ENCODE data around the gene NEU2. TPM values are rescaled to one million over a fixed set of nuclear protein-coding genes. Genes with fewer than 3 reads are reported as not detected.

The NEU2 gene
- total RNA-seq, 1 experiment from 2014 or later: not detected

DNA sequence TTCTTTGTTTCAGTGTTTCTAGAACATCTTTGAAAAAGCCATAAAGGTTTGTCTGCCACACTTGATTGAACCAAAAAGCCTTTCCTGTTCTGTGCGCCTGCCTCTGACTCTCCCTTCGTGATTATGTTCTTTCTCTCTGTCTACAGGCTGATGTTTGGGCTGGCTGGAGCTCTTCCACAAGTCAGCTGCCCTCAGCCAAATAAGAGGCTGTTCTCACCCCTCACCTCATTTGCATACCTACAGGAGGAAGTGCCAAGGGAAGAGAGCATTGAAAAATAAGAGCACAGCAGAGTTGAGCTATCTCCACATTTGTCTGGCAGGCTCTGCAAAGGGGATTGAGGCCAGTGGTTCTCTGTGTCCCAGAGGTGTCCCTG lies 43.5 kb downstream of the NEU2 start:
- Mint-ChIP-seq H3K9me3 (peaks cover 4 to 7% of the 10 kb centered on the region in 2 experiments; a peak in 3 of 5 replicates), H3K4me3 (no peak overlapping the region), H3K36me3 (ENCODE audit: insufficient read depth in 1 of 3, low read depth in 3 of 3) (no peaks in the 10 kb centered on the region), H3K27ac (no peak overlapping the region), H3K27me3 (ENCODE audit: low read depth) (peaks cover 1% of the 10 kb centered on the region; the same call in 1 of the 2 replicates), H3K4me1 (peaks cover 0 to 8% of the 10 kb centered on the region in 2 experiments; a peak in 3 of 4 replicates)
- H4K91ac ChIP-seq (ENCODE audit: insufficient read length, low read depth, low read length): no peak overlapping the region
- no peak overlapping the region for H3K9ac ChIP-seq (ENCODE audit: extremely low read depth, insufficient read length, low read length)
- no peak overlapping the region for H2AK5ac ChIP-seq (ENCODE audit: insufficient read length, low read length)
- TF ChIP-seq, protein P1, sequence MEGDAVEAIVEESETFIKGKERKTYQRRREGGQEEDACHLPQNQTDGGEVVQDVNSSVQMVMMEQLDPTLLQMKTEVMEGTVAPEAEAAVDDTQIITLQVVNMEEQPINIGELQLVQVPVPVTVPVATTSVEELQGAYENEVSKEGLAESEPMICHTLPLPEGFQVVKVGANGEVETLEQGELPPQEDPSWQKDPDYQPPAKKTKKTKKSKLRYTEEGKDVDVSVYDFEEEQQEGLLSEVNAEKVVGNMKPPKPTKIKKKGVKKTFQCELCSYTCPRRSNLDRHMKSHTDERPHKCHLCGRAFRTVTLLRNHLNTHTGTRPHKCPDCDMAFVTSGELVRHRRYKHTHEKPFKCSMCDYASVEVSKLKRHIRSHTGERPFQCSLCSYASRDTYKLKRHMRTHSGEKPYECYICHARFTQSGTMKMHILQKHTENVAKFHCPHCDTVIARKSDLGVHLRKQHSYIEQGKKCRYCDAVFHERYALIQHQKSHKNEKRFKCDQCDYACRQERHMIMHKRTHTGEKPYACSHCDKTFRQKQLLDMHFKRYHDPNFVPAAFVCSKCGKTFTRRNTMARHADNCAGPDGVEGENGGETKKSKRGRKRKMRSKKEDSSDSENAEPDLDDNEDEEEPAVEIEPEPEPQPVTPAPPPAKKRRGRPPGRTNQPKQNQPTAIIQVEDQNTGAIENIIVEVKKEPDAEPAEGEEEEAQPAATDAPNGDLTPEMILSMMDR (conservative IDR thresholded peaks at IDR 0.05): no peak
- H3K23ac ChIP-seq (ENCODE audit: insufficient read length, low read depth, low read length): no peak overlapping the region
- no peak overlapping the region for H3K18ac ChIP-seq (ENCODE audit: insufficient read length, low read depth, low read length)
- no peaks in the 10 kb centered on the region for H3K9me3 ChIP-seq (ENCODE audit: control insufficient read depth, low read depth, low read length)
- H2BK20ac ChIP-seq (ENCODE audit: low read depth, low read length, poor library complexity, severe bottlenecking): no peak overlapping the region
- H3K27ac ChIP-seq (ENCODE audit: insufficient read length, low read depth, low read length): no peak overlapping the region
- no peak overlapping the region for H2BK12ac ChIP-seq (ENCODE audit: insufficient read length, low read depth, low read length)
- no peak overlapping the region for H3K4ac ChIP-seq (ENCODE audit: low read depth, low read length)
- H3K4me1 ChIP-seq (ENCODE audit: insufficient read depth, low read length): peaks cover 4% of the 10 kb centered on the region; the same call in 1 of the 2 replicates
- no peak overlapping the region for H3K56ac ChIP-seq (ENCODE audit: insufficient read length, low read depth, low read length)
- H3K79me2 ChIP-seq (ENCODE audit: insufficient read depth, low read length): no peaks in the 10 kb centered on the region
- H3K4me2 ChIP-seq (ENCODE audit: insufficient read depth, insufficient read length, low read length): peak overlapping the region; percentile 45
- H3K79me1 ChIP-seq (ENCODE audit: insufficient read depth, low read depth, low read length, poor library complexity, severe bottlenecking): no peaks in the 10 kb centered on the region
- no peaks in the 10 kb centered on the region for H3K23me2 ChIP-seq (ENCODE audit: insufficient read length, low read depth, low read length, poor library complexity, severe bottlenecking)
- H3K27me3 ChIP-seq (ENCODE audit: insufficient read depth, low read length): no peaks in the 10 kb centered on the region
- peak overlapping the region; percentile 78 for H2AFZ ChIP-seq (ENCODE audit: low read length)
- no peak overlapping the region for H4K5ac ChIP-seq (ENCODE audit: insufficient read length, low read depth, low read length)
- H2BK15ac ChIP-seq (ENCODE audit: low read depth, low read length): no peak overlapping the region
- H4K8ac ChIP-seq (replicated peaks; ENCODE audit: insufficient read length, low read depth, low read length): peak overlapping the region; percentile 73
- no peak overlapping the region for H2BK5ac ChIP-seq (ENCODE audit: insufficient read length, low read length)
- no peak for DNase-seq
- no CpG with 5 or more reads among the region's 2 CpGs for WGBS (ENCODE audit: extremely low coverage, insufficient read length, low lambda C conversion rate)
- H4K20me1 ChIP-seq (ENCODE audit: control insufficient read depth, insufficient read depth, insufficient read length): no peaks in the 10 kb centered on the region
- no peak overlapping the region for H2BK120ac ChIP-seq (ENCODE audit: low read depth, low read length, poor library complexity, severe bottlenecking)
- H3T11ph ChIP-seq (ENCODE audit: low read length): no peak overlapping the region
- no peak overlapping the region for H3K14ac ChIP-seq (ENCODE audit: insufficient read depth, low read length)

Measured in H9 (cell line).